ENCODE measurements around the gene HES4.

- TF ChIP-seq JUN (CRISPR knock-in tag; IDR thresholded peaks at IDR 0.05) (no peak), ZBTB10 (CRISPR knock-in tag; IDR thresholded peaks at IDR 0.05; ENCODE audit: borderline replicate concordance) (no peak), SP1 (IDR thresholded peaks at IDR 0.05) (no peak), SP1 (CRISPR knock-in tag; IDR thresholded peaks at IDR 0.05) (no peak), ELF4 (CRISPR knock-in tag; IDR thresholded peaks at IDR 0.05; ENCODE audit: borderline replicate concordance) (no peak), RFX5 (IDR thresholded peaks at IDR 0.05; ENCODE audit: low read depth, low read length) (no peak), ZNF775 (CRISPR knock-in tag; IDR thresholded peaks at IDR 0.05; ENCODE audit: borderline replicate concordance) (no peak), GLMP (CRISPR knock-in tag; IDR thresholded peaks at IDR 0.05; ENCODE audit: borderline replicate concordance) (no peak), SMAD3 (CRISPR knock-in tag; IDR thresholded peaks at IDR 0.05) (no peak), EZH2 (conservative IDR thresholded peaks at IDR 0.05; ENCODE audit: low read depth, low read length) (no peak), ZBTB49 (CRISPR knock-in tag; IDR thresholded peaks at IDR 0.05; ENCODE audit: borderline replicate concordance) (no peak)
Observed at GRCh38 chr1:982765-983436, 17.0 kb downstream of the HES4 start.

Data from HepG2 (cell line).